Measurements from ENCODE around the gene ST6GALNAC3.
"Not testable (repeated sequence)": the region's sequence is repeated elsewhere in the genome, so short reads cannot be mapped to it uniquely, and the experiment has no call there.

The ST6GALNAC3 gene

DNA sequence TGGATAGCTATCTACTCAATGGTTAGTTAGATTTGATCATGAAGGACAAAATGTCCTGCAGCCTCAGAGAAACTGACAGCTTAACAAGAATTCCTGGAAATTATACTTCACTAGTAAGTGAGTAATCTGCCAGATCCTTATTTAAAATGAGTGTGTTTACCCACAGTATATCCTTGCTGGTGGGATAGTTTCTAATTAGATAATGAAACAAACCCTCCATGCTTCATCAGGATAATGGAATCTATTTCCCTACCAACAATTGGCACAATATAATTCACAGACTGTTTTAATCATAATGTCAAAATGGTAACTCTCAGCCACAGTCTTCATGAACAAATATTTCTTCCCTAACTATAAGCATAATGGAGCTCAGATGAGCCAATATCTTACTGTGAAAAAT, 553.4 kb downstream of the ST6GALNAC3 start:
- Histone ChIP-seq H3K4me3 (no peak overlapping the region), H3K27ac (no peak overlapping the region)

DNA sequence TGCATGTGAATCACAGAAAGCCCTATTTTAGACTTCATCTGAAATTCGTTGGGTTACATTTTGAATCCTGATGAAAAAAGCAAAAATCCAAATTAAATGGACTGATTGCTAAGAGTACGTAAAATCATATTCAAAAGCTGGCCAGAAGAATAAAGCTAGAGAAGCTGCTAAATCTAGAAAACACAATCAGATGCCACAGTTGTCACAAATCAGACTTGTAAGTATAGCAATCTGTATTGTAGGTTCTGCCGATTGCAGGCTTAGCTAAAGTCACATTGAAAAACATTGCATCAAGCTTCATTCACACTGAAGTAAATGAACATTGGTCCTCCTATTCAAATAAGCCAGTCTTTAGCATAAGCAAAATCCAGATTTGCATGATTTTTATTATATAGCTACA, 557.6 kb downstream of the ST6GALNAC3 start:
- no peak overlapping the region for H3K4me3 ChIP-seq
- H3K27ac ChIP-seq = no peak overlapping the region

DNA sequence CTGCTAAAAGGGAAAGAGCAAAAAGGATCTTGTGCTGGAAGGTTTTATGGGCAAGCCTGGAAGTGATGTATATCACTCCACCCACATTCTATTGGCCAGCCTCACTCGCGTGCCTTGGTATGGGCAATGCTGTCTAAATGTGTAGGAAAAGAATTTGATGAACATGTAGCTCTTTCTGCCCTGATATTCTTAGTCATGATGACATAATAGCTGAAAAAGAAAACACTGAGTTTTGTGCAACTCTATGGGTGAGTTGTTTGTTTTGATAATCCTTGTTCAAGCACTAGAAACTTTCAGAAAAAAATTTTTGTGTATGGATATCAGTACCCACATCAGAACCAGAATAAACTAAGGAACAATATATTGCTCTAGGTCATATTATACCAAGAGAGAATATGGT, 561.2 kb downstream of the ST6GALNAC3 start:
- Histone ChIP-seq H3K27ac (no peak overlapping the region), H3K4me3 (no peak overlapping the region)

DNA sequence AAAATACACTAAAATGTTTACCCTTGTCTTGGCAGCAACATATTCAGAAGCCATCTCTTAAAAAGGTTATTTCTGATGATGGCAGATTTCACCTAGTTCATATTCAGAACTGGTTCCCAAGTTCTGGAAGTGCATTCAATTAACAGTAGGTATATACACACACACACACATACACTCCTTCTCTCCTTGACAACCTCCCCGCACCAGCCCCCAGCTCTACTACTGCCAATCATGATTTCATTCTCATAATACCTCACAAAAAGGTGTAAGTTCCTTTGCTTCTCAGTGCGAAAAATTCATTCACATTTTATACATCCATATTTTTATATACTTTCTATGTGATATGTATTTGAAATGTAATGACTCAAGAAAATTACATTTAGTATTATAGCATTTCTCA, 564.6 kb downstream of the ST6GALNAC3 start:
- H3K4me3 ChIP-seq = no peak overlapping the region
- no peak overlapping the region for H3K27ac ChIP-seq

DNA sequence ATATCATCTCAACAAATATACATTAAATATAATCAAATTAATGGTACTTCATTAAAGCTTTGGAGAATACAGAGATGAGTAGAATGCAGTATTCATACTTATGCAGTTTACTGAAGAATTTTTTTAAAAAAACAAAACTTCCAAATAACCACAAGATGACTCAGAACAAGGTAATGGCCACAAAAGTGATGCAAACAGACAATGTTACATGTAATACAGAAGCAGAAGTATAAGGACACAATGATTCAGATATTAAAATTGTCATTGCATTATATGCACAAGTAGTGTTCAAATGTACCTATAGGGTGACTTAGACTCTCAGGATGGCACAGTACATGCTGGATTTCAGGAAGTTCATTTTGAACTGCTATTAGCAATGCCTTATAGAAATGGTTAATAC, 565.5 kb downstream of the ST6GALNAC3 start:
- Histone ChIP-seq H3K27ac (no peak overlapping the region), H3K4me3 (no peak overlapping the region)

DNA sequence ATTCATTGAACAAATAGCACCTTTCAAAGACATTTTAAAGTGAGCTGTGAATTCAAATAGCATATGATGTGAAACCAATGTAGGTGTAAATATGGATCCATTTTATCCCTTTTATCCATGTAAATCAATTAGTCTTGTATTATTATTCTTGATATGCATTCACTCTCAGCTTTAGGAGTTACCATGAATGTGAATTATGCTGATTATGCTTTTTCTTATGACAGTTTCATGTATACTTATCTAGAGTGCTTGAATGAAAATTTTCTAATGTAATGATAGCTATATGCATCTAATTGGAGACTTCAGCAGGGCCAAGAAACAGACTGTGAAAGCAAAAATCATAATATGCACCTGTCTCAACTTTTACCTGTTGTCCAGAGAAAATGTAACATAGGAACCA, 566.2 kb downstream of the ST6GALNAC3 start:
- Histone ChIP-seq H3K4me3 (no peak overlapping the region), H3K27ac (no peak overlapping the region)

DNA sequence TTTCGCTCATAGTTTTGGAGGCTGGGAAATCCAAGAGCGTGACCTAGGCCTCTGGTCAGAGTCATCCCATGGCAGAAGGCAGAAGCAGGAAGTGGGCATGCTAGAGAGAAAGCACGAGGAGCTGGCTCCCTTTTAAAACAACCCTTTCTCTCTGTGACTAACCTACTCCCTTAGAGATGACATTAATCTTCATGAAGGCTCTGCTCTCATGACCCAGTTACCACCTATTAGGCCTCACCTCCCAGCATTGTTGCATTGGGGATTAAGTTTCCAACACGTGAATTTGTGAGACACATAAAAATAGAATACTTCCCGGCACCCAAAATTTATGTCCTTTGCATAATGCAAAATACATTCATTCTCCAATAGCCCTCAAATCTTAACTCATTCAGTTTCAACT, 569.6 kb downstream of the ST6GALNAC3 start:
- Histone ChIP-seq H3K27ac (no peak overlapping the region), H3K4me3 (no peak overlapping the region)

DNA sequence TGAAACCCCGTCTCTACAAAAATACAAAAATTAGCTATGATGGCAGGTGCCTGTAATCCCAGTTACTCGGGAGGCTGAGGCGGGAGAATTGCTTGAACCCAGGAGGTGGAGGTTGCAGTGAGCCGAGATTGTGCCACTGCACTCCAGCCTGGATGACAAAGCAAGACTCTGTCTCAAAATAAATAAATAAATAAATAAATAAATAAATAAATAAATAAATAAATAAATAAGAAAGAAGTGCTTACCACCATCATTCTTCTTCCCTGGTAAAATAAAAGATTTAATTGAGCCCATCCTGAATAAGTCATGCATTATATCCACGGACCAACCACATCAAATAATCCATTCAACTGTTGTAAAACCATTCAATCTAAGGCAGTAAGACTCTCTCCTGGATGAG, 578.3 kb downstream of the ST6GALNAC3 start:
- H3K27ac ChIP-seq, H3K4me3 ChIP-seq: not testable (repeated sequence)

DNA sequence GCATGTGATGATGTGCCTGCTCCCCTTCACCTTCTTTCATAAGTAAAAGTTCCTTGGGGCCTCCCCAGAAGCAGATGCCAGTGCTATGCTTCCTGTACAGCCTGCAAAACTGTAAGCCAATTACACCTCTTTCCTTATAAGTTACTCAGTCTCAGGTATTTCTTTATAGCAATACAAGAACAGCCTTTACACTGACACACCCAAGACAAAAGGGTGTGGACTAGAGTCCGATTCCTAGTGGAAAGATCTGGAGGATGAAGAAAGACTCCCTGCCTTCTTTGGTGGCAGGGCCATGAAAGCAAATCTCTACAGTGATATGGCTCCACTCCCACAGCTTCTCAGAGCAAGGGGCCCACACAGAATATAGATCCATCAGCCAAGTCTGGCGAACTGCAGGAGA, 583.1 kb downstream of the ST6GALNAC3 start:
- Histone ChIP-seq H3K4me3 (no peak overlapping the region), H3K27ac (no peak overlapping the region)

DNA sequence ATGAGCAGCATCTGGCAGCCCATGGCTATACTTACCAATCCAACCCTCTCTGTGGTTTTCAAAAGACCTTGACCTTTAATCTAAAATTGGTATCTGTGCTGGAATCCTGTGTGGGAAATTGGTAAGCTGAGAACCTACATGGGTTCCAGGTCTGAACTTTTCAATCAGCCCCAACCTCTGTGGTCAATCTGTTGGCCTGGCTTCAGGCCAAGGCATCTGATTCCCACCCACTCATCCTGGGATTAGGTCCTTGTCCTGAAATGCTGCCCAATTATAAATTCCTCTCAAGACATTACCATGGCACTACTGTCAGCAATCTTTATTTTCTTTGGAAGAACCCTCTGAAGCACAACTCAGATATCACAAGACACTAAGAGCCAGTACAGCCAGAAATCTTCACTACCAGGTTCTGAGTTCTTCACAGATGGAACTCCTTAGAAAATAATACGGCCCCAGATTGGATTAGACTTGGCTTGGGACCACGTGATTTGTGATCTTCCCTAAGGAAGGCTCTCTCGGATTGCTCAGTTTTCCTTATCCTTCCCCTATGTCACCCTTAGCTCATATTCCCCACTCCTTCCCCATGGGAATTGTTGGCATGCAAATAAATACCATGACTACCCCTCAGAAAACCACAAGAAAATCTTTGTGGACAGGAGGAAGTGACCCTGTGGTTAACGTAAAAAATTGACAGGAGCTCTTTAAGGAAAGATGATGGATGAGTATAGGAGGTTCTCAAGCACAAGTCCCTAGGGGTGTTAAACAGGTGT, 584.8 kb downstream of the ST6GALNAC3 start:
- no peak overlapping the region for H3K27ac ChIP-seq
- H3K4me3 ChIP-seq = no peak overlapping the region

DNA sequence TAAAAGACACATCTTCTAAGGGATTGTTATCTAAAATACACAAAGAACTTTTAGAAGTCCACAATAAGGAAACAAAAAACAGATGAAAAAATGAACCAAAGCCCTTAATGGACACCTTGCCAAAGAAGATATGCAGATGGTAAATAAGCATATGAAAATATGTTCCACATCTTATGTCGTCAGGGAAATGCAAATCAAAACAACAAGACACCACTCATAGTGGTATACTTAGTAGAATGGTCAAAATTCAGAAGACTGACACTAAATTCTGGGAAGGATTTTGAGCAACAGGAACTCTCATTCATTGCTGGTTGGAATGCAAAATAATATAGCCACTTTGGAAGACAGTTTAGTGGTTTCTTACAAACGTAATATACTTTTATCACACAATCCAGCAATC, 587.0 kb downstream of the ST6GALNAC3 start:
- no peak overlapping the region for H3K27ac ChIP-seq
- H3K4me3 ChIP-seq = no peak overlapping the region

DNA sequence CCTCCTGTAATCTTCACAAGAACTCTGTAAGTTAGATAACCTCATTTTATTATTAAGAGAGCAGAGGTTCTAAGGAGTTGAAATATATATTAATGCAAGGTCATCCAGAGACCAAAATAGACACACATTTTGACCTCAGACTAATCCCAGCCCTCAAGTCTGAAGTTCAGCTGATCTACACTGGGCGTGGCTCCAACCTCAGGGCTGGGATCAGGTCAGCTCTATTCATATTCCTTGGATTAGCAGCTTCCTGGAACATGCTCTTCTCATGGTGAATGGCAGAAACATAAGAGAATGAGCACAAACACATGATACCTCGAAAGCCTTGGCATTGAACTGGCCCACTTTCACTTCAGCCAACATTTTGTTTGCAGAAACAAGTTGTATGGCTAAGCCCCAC, 592.0 kb downstream of the ST6GALNAC3 start:
- H3K4me3 ChIP-seq = no peak overlapping the region
- no peak overlapping the region for H3K27ac ChIP-seq

DNA sequence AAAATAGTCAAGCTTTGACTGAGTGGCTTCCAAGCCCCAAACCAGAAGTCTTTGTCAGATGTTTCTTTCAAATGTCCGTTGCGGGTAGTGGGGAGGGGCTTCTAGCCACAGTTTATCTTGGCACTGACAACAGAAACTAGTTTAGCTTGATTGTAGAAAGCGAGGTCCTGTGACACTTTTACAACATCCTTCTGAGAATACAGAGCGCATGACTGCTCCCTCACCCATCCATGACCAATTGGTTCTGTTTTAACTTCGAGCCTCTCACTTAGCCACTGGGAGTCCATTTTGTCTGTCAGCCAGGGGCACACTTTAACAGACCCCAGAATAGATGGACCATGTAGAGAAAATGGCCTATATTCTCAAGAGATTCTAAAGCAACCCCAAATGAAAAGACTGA, 593.5 kb downstream of the ST6GALNAC3 start:
- H3K4me3 ChIP-seq = no peak overlapping the region
- H3K27ac ChIP-seq = no peak overlapping the region

DNA sequence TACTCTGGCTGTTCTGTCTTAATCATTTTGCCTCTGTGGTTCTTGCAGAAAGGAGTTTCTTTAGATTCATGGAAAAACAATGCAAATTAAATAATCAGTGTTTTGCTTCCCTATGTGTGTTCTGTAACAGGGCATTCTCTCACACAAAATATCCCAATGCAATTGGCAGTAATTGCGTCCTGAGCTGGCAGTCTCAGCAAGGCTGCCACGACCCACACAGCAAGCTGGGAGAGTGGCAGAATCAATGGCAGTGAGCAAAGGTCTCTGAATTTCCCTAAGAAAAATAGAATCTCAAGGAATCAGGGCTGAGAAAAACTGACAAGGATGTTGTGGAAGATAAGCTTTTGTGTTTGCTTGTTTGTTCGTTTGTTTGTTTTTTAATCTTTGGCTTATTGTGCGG, 594.6 kb downstream of the ST6GALNAC3 start:
- Histone ChIP-seq H3K27ac (no peak overlapping the region), H3K4me3 (no peak overlapping the region)

DNA sequence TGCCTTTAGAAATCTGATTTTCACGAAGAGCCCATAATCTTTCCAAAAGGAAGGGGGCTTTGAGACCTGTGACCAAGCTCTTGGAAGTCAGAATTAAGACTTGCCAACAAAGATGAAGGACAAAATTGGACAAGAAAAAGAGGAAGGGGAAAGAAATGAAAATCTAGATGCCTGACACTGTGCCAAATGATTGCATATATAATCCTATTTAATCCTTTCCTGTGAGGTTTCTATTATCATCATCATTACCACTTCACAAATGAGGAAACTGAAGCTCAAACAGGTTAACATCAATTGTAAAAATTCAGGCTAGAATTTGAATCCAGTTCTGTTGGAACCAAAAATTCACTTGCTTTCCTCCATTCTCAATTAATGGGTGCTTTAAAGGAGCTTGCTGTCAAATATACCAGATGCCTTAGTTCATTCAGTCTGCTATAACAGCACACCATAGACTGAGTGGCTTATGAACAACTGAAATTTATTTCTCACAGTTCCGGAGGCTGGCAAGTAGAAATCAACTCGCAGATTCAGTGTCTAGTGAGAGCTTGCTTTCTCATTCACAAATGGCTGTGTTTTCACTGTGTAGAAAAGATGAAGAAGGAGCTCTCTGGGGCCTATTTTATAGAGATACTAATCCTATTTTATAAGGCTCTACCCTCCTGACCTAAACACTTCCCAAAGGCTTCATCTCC, 595.2 kb downstream of the ST6GALNAC3 start:
- no peak overlapping the region for H3K27ac ChIP-seq
- H3K4me3 ChIP-seq = no peak overlapping the region

DNA sequence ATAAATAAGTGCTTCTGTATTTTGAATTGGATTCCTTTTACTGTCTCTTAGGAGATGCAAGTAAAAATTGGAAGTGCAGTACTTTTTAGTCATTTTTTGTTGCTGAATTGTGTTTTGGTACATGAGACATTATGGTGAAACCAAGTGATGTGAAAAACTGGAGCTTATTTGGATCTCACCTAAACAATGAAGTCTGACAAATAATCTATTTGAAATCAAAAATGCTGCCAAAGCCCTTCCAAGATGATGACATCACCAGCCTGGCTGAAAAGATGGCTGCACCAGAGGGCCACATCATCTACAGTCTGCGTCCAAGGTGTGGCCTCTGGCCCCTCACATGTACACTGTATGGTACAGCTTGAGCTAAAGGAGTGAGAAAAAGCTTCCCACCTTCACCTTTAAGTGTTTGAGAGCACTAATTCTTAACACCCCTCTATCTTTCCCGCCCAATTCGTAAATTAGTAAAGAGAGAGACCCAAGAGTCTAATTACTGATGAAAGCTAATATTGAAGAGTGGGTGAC, 600.2 kb downstream of the ST6GALNAC3 start:
- Histone ChIP-seq H3K27ac (no peak overlapping the region), H3K4me3 (no peak overlapping the region)

DNA sequence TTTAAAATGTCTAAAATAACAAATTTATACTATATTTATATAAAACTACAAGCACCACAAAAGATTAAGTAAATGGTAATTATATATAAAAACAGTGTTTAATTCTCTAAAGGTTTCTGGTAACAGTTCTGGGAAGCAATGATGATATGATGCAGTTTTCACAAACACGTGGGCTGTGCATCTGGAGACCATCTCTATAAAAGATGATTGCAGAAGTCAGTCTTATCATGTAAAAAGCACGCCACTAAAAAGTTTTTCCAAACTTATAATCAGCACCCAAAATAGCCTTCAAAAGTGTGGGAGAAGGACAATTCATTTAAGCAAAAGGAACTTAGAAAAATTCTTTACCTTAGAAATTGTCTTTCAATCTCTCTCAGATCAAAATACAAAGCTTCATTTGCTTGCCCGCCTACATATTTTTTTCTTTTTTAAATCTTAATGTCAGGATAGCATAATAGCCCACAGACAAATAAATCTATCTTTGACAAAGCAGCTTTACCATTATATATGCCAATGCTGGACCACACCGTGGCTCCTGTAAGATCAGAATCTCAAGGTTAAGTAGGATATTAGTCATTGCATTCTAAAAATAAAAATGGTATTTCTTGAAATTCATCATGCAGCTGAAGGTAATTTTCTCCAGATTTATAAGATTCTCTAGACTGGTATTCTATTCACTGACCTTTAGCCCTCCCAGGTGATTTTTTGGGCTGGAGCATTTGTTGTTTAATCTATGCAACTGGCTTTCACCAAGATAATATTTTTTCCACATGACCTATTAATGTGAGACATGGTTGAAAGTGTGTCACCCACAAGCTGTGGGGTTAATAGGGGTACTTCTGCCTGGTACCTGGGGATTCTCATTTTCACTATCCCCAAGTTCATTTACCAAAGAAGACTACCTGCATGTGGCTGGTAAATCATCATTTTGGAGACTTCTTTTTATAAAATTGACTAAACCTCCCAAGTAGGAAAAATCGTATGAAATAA, 603.2 kb downstream of the ST6GALNAC3 start:
- Histone ChIP-seq H3K4me3 (no peak overlapping the region), H3K27ac (no peak overlapping the region)

DNA sequence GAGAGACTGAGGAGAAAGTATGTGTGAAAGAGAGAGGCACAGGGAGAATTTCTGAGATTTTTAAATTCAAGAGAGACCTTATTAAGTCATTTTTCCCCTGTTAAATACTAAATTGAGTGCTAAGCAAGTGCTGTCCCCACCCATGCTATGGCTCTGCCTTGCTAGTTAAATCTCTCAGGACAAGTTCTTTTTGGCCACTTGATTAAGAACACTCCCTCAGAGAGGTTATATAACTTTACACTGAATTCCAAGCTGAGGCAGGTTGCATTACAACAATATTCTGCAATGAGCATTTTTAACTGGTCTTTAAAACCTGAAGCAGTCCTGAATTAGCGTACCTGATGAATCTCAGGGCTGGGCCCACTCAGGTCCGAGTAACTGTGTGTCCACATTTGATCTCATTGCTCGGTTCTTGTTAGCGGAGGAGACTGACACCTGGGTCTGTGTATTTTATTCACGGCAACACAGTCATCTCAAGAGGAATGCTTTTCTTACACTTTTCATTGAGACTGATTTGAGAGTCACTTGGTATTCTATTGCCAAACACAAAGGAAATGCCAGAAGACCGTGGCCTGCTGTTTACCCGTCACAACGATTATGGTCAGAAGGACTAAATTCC, 605.1 kb downstream of the ST6GALNAC3 start:
- Histone ChIP-seq H3K4me3 (no peak overlapping the region), H3K27ac (no peak overlapping the region)

DNA sequence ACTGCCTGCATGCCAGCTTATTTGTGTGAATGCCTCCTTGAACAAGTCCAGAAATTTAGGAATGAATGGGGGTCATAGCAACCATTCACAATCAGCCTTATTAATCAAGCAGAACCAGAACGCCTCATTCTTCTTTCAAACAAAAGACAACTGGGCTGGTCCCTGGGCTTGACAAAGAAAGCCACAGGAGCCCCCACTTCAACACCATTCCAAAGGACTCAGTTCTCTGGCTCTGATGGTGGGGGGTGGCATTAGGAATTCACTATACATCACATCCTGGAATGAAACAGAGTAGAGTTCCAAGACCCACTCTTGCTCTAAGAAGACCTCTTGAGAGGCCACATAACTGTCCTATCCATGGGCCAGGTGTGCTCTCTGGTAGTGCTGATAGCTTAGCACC, 606.1 kb downstream of the ST6GALNAC3 start:
- no peak overlapping the region for H3K4me3 ChIP-seq
- no peak overlapping the region for H3K27ac ChIP-seq

DNA sequence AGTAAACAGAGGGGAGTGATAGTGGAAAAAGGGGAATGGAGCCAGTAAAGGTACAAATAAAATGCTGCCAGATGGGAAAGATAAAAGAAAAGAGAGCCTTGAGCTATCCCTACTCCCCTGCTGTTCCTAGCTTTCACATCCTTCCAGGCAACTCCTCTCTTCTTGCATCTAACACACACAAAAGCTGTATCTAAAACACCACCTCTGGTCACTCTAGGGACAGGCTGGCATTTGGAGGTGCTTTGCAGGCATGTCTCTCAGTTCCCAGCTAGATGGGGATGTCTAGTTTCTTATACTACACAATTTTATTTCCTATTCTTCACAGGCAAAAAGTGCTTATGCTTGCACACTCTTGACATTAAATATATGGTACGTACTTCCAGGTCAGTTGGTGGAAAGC, 607.6 kb downstream of the ST6GALNAC3 start:
- Histone ChIP-seq H3K4me3 (no peak overlapping the region), H3K27ac (no peak overlapping the region)

All from skin epidermis (tissue), 12 donors.